Activated T-cell treated with anti-CD3 and anti-CD28 coated beads for 1 hour (primary cell): ENCODE measurements around the gene RAB13.

Source experiments
- DNase-seq: peaks from one replicate; pipeline ENCODE4 v3.0.0-alpha.2; 2020; ENCODE audit warnings: low read depth

The RAB13 gene

GRCh38 chr1:153932156-153933131 is 53.7 kb downstream of the RAB13 start:
- no peak for DNase-seq
